ENCODE results near the gene MT1F.

MT1F gene

GRCh38 chr16:56702836-56703235, 45.1 kb downstream of the MT1F start:
- DNase-seq = no peak

Data from SHP77 (cell line).